SH-SY5Y (cell line): ENCODE results near the gene FAT1.

ENCODE experiments used
- GATA2 ChIP-seq: IDR thresholded peaks from 2 replicates; pipeline ENCODE4 v1.6.1; 2011; ENCODE audit warnings: mild to moderate bottlenecking, low read depth, low read length
- GATA3 ChIP-seq: IDR thresholded peaks from 2 replicates; pipeline ENCODE4 v1.6.1; 2011; ENCODE audit warnings: low read depth, mild to moderate bottlenecking, low read length, moderate library complexity

- TF ChIP-seq GATA2: no peak
- TF ChIP-seq GATA3: no peak
Observed at GRCh38 chr4:186754976-186755375, 31.3 kb upstream of the FAT1 start.
